NCI-H187 (cell line): Measurements from ENCODE around the gene OSBPL6.

ENCODE experiments used
- DNase-seq, 2 experiments: peaks; one replicate each; lab custom pipeline; 2025; lab: John Stamatoyannopoulos, UW

OSBPL6 gene

GRCh38 chr2:178359192-178359912 is 165.0 kb downstream of the OSBPL6 start:
- no peak for DNase-seq

- no peak for DNase-seq
Observed at GRCh38 chr2:178361588-178361987, 167.3 kb downstream of the OSBPL6 start.

GRCh38 chr2:178363252-178363651 is 168.9 kb downstream of the OSBPL6 start:
- no peak for DNase-seq

GRCh38 chr2:178365116-178365515 is 170.8 kb downstream of the OSBPL6 start:
- DNase-seq, result no peak

- no peak for DNase-seq
Observed at GRCh38 chr2:178366412-178366811, 172.1 kb downstream of the OSBPL6 start.

GRCh38 chr2:178367344-178367743 is 173.0 kb downstream of the OSBPL6 start:
- no peak for DNase-seq

GRCh38 chr2:178374865-178375264 is 180.6 kb downstream of the OSBPL6 start:
- no peak for DNase-seq

- no peak for DNase-seq
Observed at GRCh38 chr2:178377046-178377445, 182.7 kb downstream of the OSBPL6 start.

- DNase-seq, result no peak
Observed at GRCh38 chr2:178379162-178380004, 185.1 kb downstream of the OSBPL6 start.

- no peak for DNase-seq
Observed at GRCh38 chr2:178380763-178381162, 186.5 kb downstream of the OSBPL6 start.

GRCh38 chr2:178383718-178384117 is 189.4 kb downstream of the OSBPL6 start:
- no peak for DNase-seq

- no peak for DNase-seq
Observed at GRCh38 chr2:178385595-178386148, 191.4 kb downstream of the OSBPL6 start.

- DNase-seq, result no peak
Observed at GRCh38 chr2:178386986-178387597, 192.8 kb downstream of the OSBPL6 start.

GRCh38 chr2:178388287-178388686 is 194.0 kb downstream of the OSBPL6 start:
- DNase-seq, result no peak

- DNase-seq, result no peak
Observed at GRCh38 chr2:178391701-178392100, 197.4 kb downstream of the OSBPL6 start.

GRCh38 chr2:178392215-178392614 is 197.9 kb downstream of the OSBPL6 start:
- DNase-seq, result no peak

GRCh38 chr2:178394859-178395258 is 200.5 kb downstream of the OSBPL6 start:
- DNase-seq, result no peak

- DNase-seq, result no peak
Observed at GRCh38 chr2:178395295-178395694, 201.0 kb downstream of the OSBPL6 start.

- DNase-seq, result no peak
Observed at GRCh38 chr2:178395941-178396570, 201.7 kb downstream of the OSBPL6 start.

- DNase-seq, result no peak
Observed at GRCh38 chr2:178397002-178397605, 202.8 kb downstream of the OSBPL6 start.

GRCh38 chr2:178401994-178402437 is 207.7 kb downstream of the OSBPL6 start:
- DNase-seq, result no peak
